Loucy (cell line): ENCODE measurements around the gene DNAH17.

Source experiments
- H2AFZ ChIP-seq: fragments of 200-600 bp; sonication (generic); 2 replicates; pipeline ENCODE4 v1.6.0; 2016; ENCODE audit warnings: antibody characterized with exemption, mild to moderate bottlenecking, low read length, moderate library complexity
- H3F3A ChIP-seq: fragments of 200-600 bp; 2 replicates; pipeline ENCODE4 v1.6.0; 2016; ENCODE audit warnings: antibody characterized with exemption, low read depth, mild to moderate bottlenecking
- H3K27me3 ChIP-seq: fragments of 200-600 bp; sonication (generic); 2 replicates; pipeline ENCODE4 v1.6.1; 2014; ENCODE audit warnings: low read length, mild to moderate bottlenecking; ENCODE audit not compliant: insufficient read depth, poor library complexity, severe bottlenecking
- H3K36me3 ChIP-seq: fragments of 200-600 bp; sonication (generic); 2 replicates; pipeline ENCODE4 v1.6.1; 2016; ENCODE audit warnings: low read length; ENCODE audit not compliant: insufficient read depth
- H3K4me1 ChIP-seq: fragments of 200-600 bp; sonication (generic); 2 replicates; pipeline ENCODE4 v1.5.1; 2014; ENCODE audit warnings: low read length, mild to moderate bottlenecking; ENCODE audit not compliant: insufficient read depth, poor library complexity, severe bottlenecking
- H3K4me2 ChIP-seq: fragments of 200-600 bp; sonication (generic); 2 replicates; pipeline ENCODE4 v1.6.0; 2014; ENCODE audit warnings: antibody characterized with exemption, low read length, low read depth, mild to moderate bottlenecking; ENCODE audit not compliant: poor library complexity, severe bottlenecking
- H3K4me3 ChIP-seq: fragments of 200-600 bp; sonication (generic); 2 replicates; pipeline ENCODE4 v1.5.1; 2014; ENCODE audit warnings: low read length, mild to moderate bottlenecking, mixed read lengths; ENCODE audit not compliant: poor library complexity, severe bottlenecking
- H3K79me2 ChIP-seq: fragments of 200-600 bp; sonication (generic); 2 replicates; pipeline ENCODE4 v1.6.1; 2014; ENCODE audit warnings: low read length; ENCODE audit not compliant: insufficient read depth
- H3K9ac ChIP-seq: fragments of 200-600 bp; sonication (generic); 2 replicates; pipeline ENCODE4 v1.6.0; 2014; ENCODE audit warnings: mild to moderate bottlenecking, low read depth, low read length, moderate library complexity; ENCODE audit not compliant: poor library complexity, severe bottlenecking
- H3K9me2 ChIP-seq: fragments of 200-600 bp; sonication (generic); replicated peaks from 2 replicates; pipeline ENCODE4 v1.6.1; 2016; ENCODE audit warnings: low read depth, low read length, mixed read lengths
- H3K9me3 ChIP-seq: fragments of 200-600 bp; sonication (generic); 2 replicates; pipeline ENCODE4 v1.6.1; 2014; ENCODE audit warnings: mild to moderate bottlenecking, antibody characterized with exemption, low read length, low read depth; ENCODE audit not compliant: insufficient read depth
- H4K20me1 ChIP-seq: fragments of 200-600 bp; sonication (generic); 2 replicates; pipeline ENCODE4 v1.6.0; 2014; ENCODE audit warnings: antibody characterized with exemption, low read length, mild to moderate bottlenecking; ENCODE audit not compliant: insufficient read depth, poor library complexity, severe bottlenecking
- CTCF ChIP-seq: fragments of 200-600 bp; sonication (generic); conservative IDR thresholded peaks from 2 replicates; pipeline ENCODE4 v1.5.1; 2014; ENCODE audit warnings: mild to moderate bottlenecking, antibody characterized with exemption, low read length
- EZH2phosphoT487 ChIP-seq: fragments of 200-600 bp; IDR thresholded peaks from 2 replicates; pipeline ENCODE4 v1.6.1; 2018; ENCODE audit warnings: antibody characterized with exemption, mild to moderate bottlenecking, moderate library complexity, borderline replicate concordance

DNAH17 gene

GRCh38 chr17:78493853-78494695, 83.1 kb downstream of the DNAH17 start:
- no peaks in the 10 kb centered on the region for H3K79me2 ChIP-seq
- H3K27me3 ChIP-seq, result no peaks in the 10 kb centered on the region
- H3K9me2 ChIP-seq, result no peaks in the 10 kb centered on the region
- TF ChIP-seq CTCF, result no peak
- TF ChIP-seq EZH2phosphoT487, result no peak
- no peak overlapping the region for H3K4me3 ChIP-seq
- no peaks in the 10 kb centered on the region for H3F3A ChIP-seq
- H2AFZ ChIP-seq, result no peak overlapping the region
- H3K36me3 ChIP-seq, result no peaks in the 10 kb centered on the region
- H3K4me1 ChIP-seq, result no peaks in the 10 kb centered on the region
- H3K9me3 ChIP-seq, result no peaks in the 10 kb centered on the region
- no peaks in the 10 kb centered on the region for H4K20me1 ChIP-seq
- no peak overlapping the region for H3K9ac ChIP-seq
- H3K4me2 ChIP-seq, result no peak overlapping the region

DNA sequence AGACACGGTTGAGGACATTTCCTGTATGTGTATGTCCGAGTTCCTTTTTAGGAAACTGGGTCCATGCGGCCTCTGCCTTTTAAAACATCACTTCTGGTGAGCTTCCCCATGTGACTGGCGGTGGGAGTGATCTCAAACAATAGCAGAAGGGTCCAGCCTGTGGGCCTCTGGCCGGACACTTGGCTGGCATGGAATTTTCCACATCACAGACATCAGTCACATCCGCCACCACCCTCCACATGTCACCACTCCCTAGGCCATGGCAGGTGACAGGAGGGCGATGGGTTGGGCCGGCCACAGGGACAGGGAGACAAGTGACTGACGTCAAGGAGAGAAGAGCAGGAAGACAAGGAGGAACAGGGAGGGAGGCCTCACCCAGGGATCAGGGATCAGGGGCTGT, 83.7 kb downstream of the DNAH17 start:
- H3F3A ChIP-seq, result no peaks in the 10 kb centered on the region
- H4K20me1 ChIP-seq, result no peaks in the 10 kb centered on the region
- H3K36me3 ChIP-seq, result no peaks in the 10 kb centered on the region
- H3K4me3 ChIP-seq, result no peak overlapping the region
- no peaks in the 10 kb centered on the region for H3K9me2 ChIP-seq
- H3K4me1 ChIP-seq, result no peaks in the 10 kb centered on the region
- H3K79me2 ChIP-seq, result no peaks in the 10 kb centered on the region
- H2AFZ ChIP-seq, result no peak overlapping the region
- H3K27me3 ChIP-seq, result no peaks in the 10 kb centered on the region
- no peak overlapping the region for H3K4me2 ChIP-seq
- TF ChIP-seq CTCF, result no peak
- no peak for TF ChIP-seq EZH2phosphoT487
- no peak overlapping the region for H3K9ac ChIP-seq
- H3K9me3 ChIP-seq, result no peaks in the 10 kb centered on the region

GRCh38 chr17:78492116-78492799, 84.9 kb downstream of the DNAH17 start:
- Histone ChIP-seq H3K9ac (no peak overlapping the region), H3F3A (no peaks in the 10 kb centered on the region), H3K4me1 (no peaks in the 10 kb centered on the region), H2AFZ (no peak overlapping the region), H3K9me2 (no peaks in the 10 kb centered on the region), H3K36me3 (no peaks in the 10 kb centered on the region), H3K27me3 (no peaks in the 10 kb centered on the region), H3K4me3 (no peak overlapping the region), H4K20me1 (no peaks in the 10 kb centered on the region), H3K4me2 (no peak overlapping the region), H3K9me3 (no peaks in the 10 kb centered on the region), H3K79me2 (no peaks in the 10 kb centered on the region)
- no peak for TF ChIP-seq CTCF
- TF ChIP-seq EZH2phosphoT487, result no peak
